Cerebellar nuclear complex (tissue), 1 donor: ENCODE data around the gene ADM2.

Experiments
- DNase-seq, 2 experiments: peaks; one replicate each; lab custom pipeline; 2025; lab: John Stamatoyannopoulos, UW

Gene ADM2

DNA sequence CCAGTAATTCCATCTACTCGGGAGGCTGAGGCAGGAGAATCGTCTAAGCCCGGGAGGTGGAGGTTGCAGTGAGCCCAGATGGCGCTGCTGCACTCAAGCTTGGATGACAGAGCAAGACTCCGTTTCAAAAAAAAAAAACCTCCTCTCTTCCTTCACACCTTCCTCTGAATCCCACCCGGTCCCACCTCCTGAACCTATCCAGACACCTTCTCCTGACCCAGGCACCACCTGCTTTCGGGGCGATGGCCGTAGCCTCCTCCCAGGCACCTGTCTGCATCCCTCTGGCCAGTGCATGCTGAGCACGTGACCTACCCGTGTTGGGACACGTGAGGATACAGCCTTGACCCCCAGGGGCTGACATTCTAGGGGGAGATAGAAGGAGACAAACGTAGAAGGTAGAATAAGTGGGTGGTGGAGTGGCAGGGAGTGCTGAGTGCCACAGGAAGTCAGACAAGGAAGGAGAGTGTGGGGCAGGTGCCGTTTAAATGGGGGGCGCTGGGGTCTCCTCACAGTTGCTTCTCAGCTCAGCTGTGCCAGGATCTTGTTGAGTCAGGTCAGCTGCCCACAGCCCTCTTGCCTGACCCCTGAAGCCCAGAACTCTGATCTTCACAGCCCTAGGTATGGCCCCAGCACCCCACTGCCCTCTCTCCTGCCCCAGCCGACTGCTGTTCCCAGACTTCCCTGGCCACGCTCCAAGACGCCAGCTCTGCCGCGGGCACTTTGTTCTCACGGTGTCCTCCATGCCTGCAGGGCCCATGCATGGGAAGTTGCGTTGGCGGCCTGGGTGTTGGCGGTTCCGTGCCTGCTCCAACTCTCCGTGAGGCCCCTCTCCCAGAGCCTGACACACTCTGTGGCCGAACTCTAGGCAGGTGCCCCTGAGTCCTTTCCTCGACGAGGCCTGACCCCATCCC, 4.1 kb downstream of the ADM2 start:
- DNase-seq: no peak

GRCh38 chr22:50486561-50487289, 5.4 kb downstream of the ADM2 start, which contains the start of gene MIOX:
TSS of gene MIOX (plus strand) at chr22:50486859. CDS start at chr22:50486898, 39 bp downstream.
- DNase-seq: no peak

GRCh38 chr22:50487290-50488005, 6.1 kb downstream of the ADM2 start:
- no peak for DNase-seq

GRCh38 chr22:50488006-50488677, 6.8 kb downstream of the ADM2 start:
- no peak for DNase-seq

DNA sequence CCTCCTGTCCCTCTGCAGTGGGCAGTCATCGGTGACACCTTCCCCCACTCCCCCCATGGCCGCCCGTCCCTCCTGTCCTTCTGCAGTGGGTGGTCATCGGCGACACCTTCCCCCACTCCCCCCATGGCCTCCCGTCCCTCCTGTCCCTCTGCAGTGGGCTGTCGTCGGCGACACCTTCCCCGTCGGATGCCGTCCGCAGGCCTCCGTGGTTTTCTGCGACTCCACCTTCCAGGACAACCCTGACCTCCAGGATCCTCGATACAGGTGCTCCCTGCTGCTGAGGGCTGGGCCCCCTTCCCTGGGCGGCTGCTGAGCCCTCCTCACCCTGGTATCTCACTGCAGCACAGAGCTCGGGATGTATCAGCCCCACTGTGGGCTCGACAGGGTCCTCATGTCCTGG, 7.5 kb downstream of the ADM2 start:
- DNase-seq: no peak

- DNase-seq: no peak
Observed at GRCh38 chr22:50489363-50490243, 8.3 kb downstream of the ADM2 start.

DNA sequence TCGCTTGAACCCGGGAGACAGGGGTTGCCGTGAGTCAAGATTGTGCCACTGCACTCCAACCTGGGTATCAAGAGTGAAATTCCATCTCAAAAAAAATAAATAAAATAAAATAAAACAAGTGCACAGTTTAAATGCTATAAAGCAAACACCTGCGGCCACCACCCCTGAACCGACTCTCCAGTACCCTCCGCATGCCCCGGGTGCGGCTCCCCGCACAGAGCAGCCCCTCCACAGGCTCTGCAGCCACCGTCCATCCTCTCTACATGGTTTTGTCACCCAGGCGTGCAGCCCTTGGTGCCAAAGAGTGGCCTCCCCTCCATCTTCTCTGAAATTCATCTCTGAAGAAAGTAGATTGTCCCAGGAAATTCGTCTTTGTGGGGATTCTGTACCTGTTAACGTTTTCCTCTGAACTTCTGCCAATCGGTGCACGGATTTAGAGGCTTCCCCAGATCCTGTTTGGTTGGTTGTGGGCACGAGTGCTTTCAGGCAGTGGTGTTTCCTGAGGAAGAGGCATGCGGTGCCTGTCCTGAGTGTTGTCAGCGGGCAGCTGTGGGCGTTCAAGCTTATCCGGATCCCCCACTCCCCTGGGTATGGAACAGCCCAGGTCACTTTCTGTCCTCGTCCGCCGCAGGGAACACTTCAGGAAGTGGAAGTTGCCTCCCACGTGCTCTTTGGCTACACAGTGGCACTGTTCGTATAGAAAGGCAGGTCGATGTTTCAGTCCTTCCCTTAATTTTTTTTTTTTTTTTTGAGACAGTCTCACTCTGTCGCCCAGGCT, 9.4 kb downstream of the ADM2 start:
- no peak for DNase-seq

DNA sequence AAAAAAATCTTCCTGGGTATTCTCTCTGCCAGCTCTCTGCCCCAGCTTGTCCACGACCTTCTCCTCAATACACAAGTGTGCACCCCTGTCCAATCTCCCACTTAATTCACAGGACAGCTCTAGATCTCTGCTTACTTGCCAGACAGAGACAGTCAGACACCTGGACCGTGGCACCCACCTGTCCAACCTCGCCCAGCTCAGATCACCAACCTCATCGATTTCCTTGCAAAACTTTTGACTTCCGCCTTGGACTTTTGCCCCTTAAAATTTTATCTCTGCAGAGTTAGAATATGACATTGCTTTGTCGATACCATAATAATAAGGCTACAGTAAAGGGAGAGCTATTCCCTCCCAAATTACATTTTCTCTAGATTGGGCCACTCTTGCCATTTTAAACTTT, 15.8 kb downstream of the ADM2 start:
- DNase-seq: no peak

- DNase-seq: peak in 1 of 2 experiments; percentile 39
Observed at GRCh38 chr22:50498322-50498890, 17.1 kb downstream of the ADM2 start.

GRCh38 chr22:50500452-50500851, 19.1 kb downstream of the ADM2 start:
- no peak for DNase-seq

- no peak for DNase-seq
Observed at GRCh38 chr22:50502096-50502495, 20.8 kb downstream of the ADM2 start.

DNA sequence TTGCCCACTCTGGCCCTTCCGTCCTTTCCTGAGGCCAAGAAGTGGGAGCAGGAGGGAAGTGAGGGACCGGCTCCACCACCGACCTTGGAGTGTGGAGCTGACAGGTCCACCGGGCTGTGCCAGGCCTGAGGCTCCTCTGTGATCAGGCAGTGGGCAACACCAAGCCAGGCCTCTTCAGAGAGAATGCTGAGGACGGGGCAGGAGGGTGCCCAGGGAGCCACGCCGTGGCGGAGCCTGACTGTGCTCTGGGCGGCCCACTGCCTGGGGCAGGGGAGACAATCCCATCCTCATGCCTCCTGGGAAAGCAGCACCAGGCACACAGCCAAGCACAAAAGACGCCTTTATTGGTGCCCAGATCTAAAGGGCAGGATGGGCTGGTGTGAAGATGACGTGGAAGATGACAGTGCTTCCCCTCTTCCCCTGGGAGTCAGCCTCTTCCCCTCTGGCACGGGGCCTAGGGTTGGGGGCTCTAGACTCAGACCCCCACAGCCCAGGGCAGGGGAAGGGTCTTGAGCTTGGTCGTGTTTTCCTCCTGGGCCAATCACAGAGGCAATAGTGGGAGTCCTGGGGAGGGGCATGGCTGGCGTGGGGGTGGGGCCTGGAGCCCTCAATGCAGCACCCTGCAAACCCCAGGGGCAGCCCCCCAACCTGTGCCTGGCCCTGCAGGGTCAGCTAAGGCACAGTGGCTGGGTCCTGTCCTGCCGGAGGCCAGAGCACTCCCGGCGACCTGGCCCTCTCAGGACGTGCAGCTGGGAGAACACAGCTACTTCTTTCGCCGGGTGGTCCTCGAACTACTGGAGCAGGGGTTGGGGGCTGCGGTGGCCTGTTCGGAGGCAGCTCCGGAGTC, 21.5 kb downstream of the ADM2 start:
- DNase-seq: no peak

- DNase-seq: no peak
Observed at GRCh38 chr22:50503475-50504145, 22.3 kb downstream of the ADM2 start.

DNA sequence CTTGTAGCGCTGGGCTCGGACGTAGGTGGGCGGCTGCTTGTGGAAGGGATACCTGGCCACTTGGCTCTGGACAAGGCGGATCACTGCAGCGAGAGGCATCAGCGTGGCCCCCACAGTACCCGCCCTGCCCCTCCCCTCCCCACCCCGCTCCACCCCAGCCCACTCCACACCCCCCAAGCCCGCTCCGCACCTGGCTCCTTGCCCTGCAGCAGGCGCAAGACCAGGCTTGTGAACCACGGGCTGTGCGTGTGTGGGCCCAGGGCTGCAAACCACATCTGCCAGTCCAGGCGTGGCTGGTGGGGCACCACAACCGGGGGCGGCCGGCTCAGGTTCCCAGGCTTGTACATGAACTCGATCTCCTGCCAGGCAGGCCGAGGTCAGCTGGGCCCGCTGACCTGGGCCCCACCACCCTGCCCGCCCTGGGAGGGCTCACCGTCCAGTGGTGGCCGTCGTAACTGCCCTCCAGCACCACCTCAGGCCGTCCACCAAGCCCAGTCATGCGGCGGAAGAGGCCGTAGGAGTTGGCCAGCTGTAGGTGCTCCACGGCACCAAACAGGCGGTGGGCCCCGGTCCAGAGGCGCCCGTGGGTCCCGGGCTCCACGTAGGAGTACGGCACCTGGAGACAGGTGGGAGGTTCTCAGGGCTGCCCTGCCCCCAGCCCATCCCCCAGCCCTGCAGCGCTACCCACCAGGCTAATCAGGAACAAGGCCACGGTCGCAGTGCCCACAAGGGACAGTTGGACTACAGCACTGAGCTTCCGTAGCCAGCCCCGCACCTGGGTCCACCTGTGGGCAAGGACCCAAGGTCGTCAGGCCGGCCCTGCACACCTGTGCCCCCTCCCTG, 23.2 kb downstream of the ADM2 start:
- DNase-seq: no peak

GRCh38 chr22:50505276-50505775, 24.0 kb downstream of the ADM2 start:
- no peak for DNase-seq

- no peak for DNase-seq
Observed at GRCh38 chr22:50505776-50506610, 24.6 kb downstream of the ADM2 start.
